ENCODE results near the gene GORAB.

DNA sequence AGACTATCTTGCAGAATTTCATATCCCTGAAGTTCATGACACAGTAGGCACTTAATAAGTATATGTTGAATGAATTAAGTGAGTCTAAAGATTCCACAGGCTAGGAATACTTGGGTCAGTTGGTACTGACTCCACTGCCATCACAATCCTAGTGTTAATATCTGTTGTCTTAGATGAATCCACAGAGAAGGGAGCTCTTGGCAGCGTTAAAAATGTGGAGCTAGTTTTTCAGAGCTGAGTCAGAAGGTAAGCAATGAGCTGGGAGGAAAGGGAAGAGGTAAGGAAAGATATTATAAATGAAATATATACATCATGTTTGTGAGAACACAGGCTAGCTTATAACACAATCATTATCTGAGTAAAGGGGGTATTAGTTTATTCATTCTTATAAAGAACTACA, 21.8 kb upstream of the GORAB start:
- no peak for TF ChIP-seq EZH2 (IDR thresholded peaks at IDR 0.05; ENCODE audit: insufficient read depth, poor library complexity, severe bottlenecking)
- TF ChIP-seq EZH2phosphoT487 (IDR thresholded peaks at IDR 0.05; ENCODE audit: insufficient read depth, low read depth): no peak

All from GM23248 (cell line).